Measurements from ENCODE around the gene CRAMP1. TPM values are rescaled to one million over a fixed set of nuclear protein-coding genes. Genes with fewer than 3 reads are reported as not detected.

The CRAMP1 gene
- total and polyA plus RNA-seq, 2 of the 8 experiments (the other 6 are each of a cell fraction or from before 2014, with no cell fraction given) = 19.2 to 23.2 TPM

DNA sequence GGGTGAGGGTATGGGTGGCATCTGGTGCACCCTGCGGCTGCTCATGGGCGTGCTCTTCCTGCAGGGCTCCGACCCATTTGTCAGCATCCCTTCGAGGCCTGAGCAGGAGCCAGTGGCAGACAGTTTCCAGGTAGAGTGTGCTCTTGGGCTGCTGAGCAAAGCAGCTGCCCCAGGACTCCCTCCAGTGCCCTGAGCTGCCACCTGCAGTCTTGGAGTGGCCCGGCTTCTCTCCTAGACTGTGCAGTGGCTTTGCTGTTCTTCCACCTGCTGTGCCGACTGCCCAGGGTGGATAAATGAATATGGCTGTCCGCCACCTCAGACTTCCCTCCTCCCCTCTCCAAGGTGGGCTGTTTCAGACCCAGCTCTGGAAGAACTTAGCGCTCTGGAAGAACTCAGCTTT, 55.1 kb downstream of the CRAMP1 start (continued):
- TF ChIP-seq, protein P1, sequence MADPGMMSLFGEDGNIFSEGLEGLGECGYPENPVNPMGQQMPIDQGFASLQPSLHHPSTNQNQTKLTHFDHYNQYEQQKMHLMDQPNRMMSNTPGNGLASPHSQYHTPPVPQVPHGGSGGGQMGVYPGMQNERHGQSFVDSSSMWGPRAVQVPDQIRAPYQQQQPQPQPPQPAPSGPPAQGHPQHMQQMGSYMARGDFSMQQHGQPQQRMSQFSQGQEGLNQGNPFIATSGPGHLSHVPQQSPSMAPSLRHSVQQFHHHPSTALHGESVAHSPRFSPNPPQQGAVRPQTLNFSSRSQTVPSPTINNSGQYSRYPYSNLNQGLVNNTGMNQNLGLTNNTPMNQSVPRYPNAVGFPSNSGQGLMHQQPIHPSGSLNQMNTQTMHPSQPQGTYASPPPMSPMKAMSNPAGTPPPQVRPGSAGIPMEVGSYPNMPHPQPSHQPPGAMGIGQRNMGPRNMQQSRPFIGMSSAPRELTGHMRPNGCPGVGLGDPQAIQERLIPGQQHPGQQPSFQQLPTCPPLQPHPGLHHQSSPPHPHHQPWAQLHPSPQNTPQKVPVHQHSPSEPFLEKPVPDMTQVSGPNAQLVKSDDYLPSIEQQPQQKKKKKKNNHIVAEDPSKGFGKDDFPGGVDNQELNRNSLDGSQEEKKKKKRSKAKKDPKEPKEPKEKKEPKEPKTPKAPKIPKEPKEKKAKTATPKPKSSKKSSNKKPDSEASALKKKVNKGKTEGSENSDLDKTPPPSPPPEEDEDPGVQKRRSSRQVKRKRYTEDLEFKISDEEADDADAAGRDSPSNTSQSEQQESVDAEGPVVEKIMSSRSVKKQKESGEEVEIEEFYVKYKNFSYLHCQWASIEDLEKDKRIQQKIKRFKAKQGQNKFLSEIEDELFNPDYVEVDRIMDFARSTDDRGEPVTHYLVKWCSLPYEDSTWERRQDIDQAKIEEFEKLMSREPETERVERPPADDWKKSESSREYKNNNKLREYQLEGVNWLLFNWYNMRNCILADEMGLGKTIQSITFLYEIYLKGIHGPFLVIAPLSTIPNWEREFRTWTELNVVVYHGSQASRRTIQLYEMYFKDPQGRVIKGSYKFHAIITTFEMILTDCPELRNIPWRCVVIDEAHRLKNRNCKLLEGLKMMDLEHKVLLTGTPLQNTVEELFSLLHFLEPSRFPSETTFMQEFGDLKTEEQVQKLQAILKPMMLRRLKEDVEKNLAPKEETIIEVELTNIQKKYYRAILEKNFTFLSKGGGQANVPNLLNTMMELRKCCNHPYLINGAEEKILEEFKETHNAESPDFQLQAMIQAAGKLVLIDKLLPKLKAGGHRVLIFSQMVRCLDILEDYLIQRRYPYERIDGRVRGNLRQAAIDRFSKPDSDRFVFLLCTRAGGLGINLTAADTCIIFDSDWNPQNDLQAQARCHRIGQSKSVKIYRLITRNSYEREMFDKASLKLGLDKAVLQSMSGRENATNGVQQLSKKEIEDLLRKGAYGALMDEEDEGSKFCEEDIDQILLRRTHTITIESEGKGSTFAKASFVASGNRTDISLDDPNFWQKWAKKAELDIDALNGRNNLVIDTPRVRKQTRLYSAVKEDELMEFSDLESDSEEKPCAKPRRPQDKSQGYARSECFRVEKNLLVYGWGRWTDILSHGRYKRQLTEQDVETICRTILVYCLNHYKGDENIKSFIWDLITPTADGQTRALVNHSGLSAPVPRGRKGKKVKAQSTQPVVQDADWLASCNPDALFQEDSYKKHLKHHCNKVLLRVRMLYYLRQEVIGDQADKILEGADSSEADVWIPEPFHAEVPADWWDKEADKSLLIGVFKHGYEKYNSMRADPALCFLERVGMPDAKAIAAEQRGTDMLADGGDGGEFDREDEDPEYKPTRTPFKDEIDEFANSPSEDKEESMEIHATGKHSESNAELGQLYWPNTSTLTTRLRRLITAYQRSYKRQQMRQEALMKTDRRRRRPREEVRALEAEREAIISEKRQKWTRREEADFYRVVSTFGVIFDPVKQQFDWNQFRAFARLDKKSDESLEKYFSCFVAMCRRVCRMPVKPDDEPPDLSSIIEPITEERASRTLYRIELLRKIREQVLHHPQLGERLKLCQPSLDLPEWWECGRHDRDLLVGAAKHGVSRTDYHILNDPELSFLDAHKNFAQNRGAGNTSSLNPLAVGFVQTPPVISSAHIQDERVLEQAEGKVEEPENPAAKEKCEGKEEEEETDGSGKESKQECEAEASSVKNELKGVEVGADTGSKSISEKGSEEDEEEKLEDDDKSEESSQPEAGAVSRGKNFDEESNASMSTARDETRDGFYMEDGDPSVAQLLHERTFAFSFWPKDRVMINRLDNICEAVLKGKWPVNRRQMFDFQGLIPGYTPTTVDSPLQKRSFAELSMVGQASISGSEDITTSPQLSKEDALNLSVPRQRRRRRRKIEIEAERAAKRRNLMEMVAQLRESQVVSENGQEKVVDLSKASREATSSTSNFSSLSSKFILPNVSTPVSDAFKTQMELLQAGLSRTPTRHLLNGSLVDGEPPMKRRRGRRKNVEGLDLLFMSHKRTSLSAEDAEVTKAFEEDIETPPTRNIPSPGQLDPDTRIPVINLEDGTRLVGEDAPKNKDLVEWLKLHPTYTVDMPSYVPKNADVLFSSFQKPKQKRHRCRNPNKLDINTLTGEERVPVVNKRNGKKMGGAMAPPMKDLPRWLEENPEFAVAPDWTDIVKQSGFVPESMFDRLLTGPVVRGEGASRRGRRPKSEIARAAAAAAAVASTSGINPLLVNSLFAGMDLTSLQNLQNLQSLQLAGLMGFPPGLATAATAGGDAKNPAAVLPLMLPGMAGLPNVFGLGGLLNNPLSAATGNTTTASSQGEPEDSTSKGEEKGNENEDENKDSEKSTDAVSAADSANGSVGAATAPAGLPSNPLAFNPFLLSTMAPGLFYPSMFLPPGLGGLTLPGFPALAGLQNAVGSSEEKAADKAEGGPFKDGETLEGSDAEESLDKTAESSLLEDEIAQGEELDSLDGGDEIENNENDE (IDR thresholded peaks at IDR 0.05; ENCODE audit: insufficient replicate concordance, low read length) = no peak
- TF ChIP-seq CBX5 (IDR thresholded peaks at IDR 0.05; ENCODE audit: low read depth, low read length) = no peak
- no peak for TF ChIP-seq SUZ12 (IDR thresholded peaks at IDR 0.05; ENCODE audit: low read length)
- TF ChIP-seq SP1 (IDR thresholded peaks at IDR 0.05; ENCODE audit: low read depth, low read length) = no peak
- TF ChIP-seq ZNF274 (IDR thresholded peaks at IDR 0.05; ENCODE audit: borderline replicate concordance, extremely low read depth, low read length) = no peak
- TF ChIP-seq, protein P2, sequence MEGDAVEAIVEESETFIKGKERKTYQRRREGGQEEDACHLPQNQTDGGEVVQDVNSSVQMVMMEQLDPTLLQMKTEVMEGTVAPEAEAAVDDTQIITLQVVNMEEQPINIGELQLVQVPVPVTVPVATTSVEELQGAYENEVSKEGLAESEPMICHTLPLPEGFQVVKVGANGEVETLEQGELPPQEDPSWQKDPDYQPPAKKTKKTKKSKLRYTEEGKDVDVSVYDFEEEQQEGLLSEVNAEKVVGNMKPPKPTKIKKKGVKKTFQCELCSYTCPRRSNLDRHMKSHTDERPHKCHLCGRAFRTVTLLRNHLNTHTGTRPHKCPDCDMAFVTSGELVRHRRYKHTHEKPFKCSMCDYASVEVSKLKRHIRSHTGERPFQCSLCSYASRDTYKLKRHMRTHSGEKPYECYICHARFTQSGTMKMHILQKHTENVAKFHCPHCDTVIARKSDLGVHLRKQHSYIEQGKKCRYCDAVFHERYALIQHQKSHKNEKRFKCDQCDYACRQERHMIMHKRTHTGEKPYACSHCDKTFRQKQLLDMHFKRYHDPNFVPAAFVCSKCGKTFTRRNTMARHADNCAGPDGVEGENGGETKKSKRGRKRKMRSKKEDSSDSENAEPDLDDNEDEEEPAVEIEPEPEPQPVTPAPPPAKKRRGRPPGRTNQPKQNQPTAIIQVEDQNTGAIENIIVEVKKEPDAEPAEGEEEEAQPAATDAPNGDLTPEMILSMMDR (IDR thresholded peaks at IDR 0.05; ENCODE audit: control extremely low read depth in 1 of 3, insufficient read depth in 1 of 3, low read depth in 1 of 3, low read length in 3 of 3) = no peak
- no peak for TF ChIP-seq EZH2 (IDR thresholded peaks at IDR 0.05; ENCODE audit: low read depth, low read length, severe bottlenecking)
- no peak for TF ChIP-seq CHD2 (IDR thresholded peaks at IDR 0.05; ENCODE audit: low read length)
